Measurements from ENCODE around the gene ETNK1. TPM values are rescaled to one million over a fixed set of nuclear protein-coding genes. Genes with fewer than 3 reads are reported as not detected.
"Not testable (repeated sequence)": the region's sequence is repeated elsewhere in the genome, so short reads cannot be mapped to it uniquely, and the experiment has no call there.

The ETNK1 gene
- polyA plus RNA-seq, 6 donors from 2014 or later: 21.2 to 28.2 (median 25.1) TPM

- H3K27ac Mint-ChIP-seq: peak overlapping the region in 1 of 6 donors; percentile 33
- ATAC-seq (ENCODE audit: low read depth in 2 of 2); H3K36me3 Mint-ChIP-seq; H3K4me3 Mint-ChIP-seq; DNase-seq; H3K4me1 Mint-ChIP-seq: not testable (repeated sequence)
- peaks cover 10 to 34% (median 21%) of the 10 kb centered on the region in 7 donors for H3K9me3 Mint-ChIP-seq
- H3K27me3 Mint-ChIP-seq: peaks cover 0 to 15% (median 10%) of the 10 kb centered on the region in 3 donors
Observed at GRCh38 chr12:22612822-22613221, 12.1 kb upstream of the ETNK1 start.

GRCh38 chr12:22615963-22616501 is 8.9 kb upstream of the ETNK1 start:
- H3K4me1 Mint-ChIP-seq: no peaks in the 10 kb centered on the region
- no peak overlapping the region for H3K27ac Mint-ChIP-seq
- H3K9me3 Mint-ChIP-seq: peaks cover 9 to 34% (median 21%) of the 10 kb centered on the region in 7 donors
- ATAC-seq (ENCODE audit: low read depth in 2 of 2) (no peak), DNase-seq (no peak)
- peaks cover 8 to 9% of the 10 kb centered on the region in 2 donors for H3K36me3 Mint-ChIP-seq
- no peak overlapping the region for H3K4me3 Mint-ChIP-seq
- H3K27me3 Mint-ChIP-seq: peaks cover 0 to 13% (median 5%) of the 10 kb centered on the region in 3 donors

- H3K27me3 Mint-ChIP-seq: peaks cover 6 to 20% (median 7%) of the 10 kb centered on the region in 3 donors
- DNase-seq: no peak
- no peak overlapping the region for H3K4me3 Mint-ChIP-seq
- peaks cover 4 to 27% (median 14%) of the 10 kb centered on the region in 7 donors for H3K9me3 Mint-ChIP-seq
- H3K4me1 Mint-ChIP-seq: no peaks in the 10 kb centered on the region
- peaks cover 1 to 2% of the 10 kb centered on the region in 2 donors for H3K36me3 Mint-ChIP-seq
- no peak for ATAC-seq (ENCODE audit: low read depth in 2 of 2)
- H3K27ac Mint-ChIP-seq: no peak overlapping the region
Observed at GRCh38 chr12:22617630-22618029, 7.3 kb upstream of the ETNK1 start.

- Mint-ChIP-seq H3K36me3 (no peaks in the 10 kb centered on the region), H3K9me3 (no peaks in the 10 kb centered on the region), H3K4me3 (peak overlapping the region; percentile 91 to 99 (median 96)), H3K4me1 (peaks cover 28 to 43% (median 39%) of the 10 kb centered on the region in 3 donors), H3K27me3 (peaks cover 6 to 27% (median 12%) of the 10 kb centered on the region in 3 donors), H3K27ac (peak overlapping the region; percentile 93 to 99 (median 96))
- no peak for DNase-seq
- ATAC-seq (ENCODE audit: low read depth in 2 of 2): no peak
Observed at GRCh38 chr12:22624548-22624869, 462 bp upstream of the ETNK1 start.

- H3K9me3 Mint-ChIP-seq: no peaks in the 10 kb centered on the region
Observed at GRCh38 chr12:22625762-22626294, 857 bp downstream of the ETNK1 start.

GRCh38 chr12:22626406-22626805 is 1.4 kb downstream of the ETNK1 start:
- H3K4me3 Mint-ChIP-seq: peak overlapping the region; percentile 91 to 99 (median 96)
- peak overlapping the region; percentile 75 to 99 (median 97) for H3K27ac Mint-ChIP-seq
- H3K36me3 Mint-ChIP-seq: no peaks in the 10 kb centered on the region
- peaks cover 33 to 51% (median 47%) of the 10 kb centered on the region in 3 donors for H3K4me1 Mint-ChIP-seq
- no peaks in the 10 kb centered on the region for H3K9me3 Mint-ChIP-seq
- H3K27me3 Mint-ChIP-seq: peaks cover 3 to 12% (median 12%) of the 10 kb centered on the region in 3 donors
- ATAC-seq (ENCODE audit: low read depth in 2 of 2): peak; percentile 24 to 40
- peak; percentile 37 for DNase-seq

More at GRCh38 chr12:22625762-22626294, 857 bp downstream of the ETNK1 start:
- peak; percentile 25 for DNase-seq
- Mint-ChIP-seq H3K27me3 (peaks cover 6 to 18% (median 12%) of the 10 kb centered on the region in 3 donors), H3K36me3 (no peaks in the 10 kb centered on the region), H3K4me1 (peaks cover 32 to 45% (median 42%) of the 10 kb centered on the region in 3 donors), H3K27ac (peak overlapping the region; percentile 89 to 99 (median 97)), H3K4me3 (peak overlapping the region; percentile 91 to 99 (median 96))
- peak; percentile 2 to 12 for ATAC-seq (ENCODE audit: low read depth in 2 of 2)

GRCh38 chr12:22627371-22627770 is 2.4 kb downstream of the ETNK1 start:
- no peaks in the 10 kb centered on the region for H3K36me3 Mint-ChIP-seq
- peaks cover 0 to 11% (median 8%) of the 10 kb centered on the region in 3 donors for H3K27me3 Mint-ChIP-seq
- H3K9me3 Mint-ChIP-seq: no peaks in the 10 kb centered on the region
- peak overlapping the region; percentile 36 to 96 (median 65) for H3K27ac Mint-ChIP-seq
- DNase-seq (no peak), ATAC-seq (ENCODE audit: low read depth in 2 of 2) (no peak)
- peaks cover 40 to 56% (median 51%) of the 10 kb centered on the region in 3 donors for H3K4me1 Mint-ChIP-seq
- peak overlapping the region in 7 of 8 donors; percentile 38 to 99 (median 68) for H3K4me3 Mint-ChIP-seq

- ATAC-seq (ENCODE audit: low read depth in 2 of 2) (no peak), DNase-seq (no peak)
- Mint-ChIP-seq H3K36me3 (no peaks in the 10 kb centered on the region), H3K4me1 (peaks cover 41 to 64% (median 54%) of the 10 kb centered on the region in 3 donors), H3K9me3 (no peaks in the 10 kb centered on the region), H3K4me3 (peak overlapping the region in 4 of 8 donors; percentile 66 to 96 (median 82)), H3K27ac (peak overlapping the region in 2 of 6 donors; percentile 66 to 96), H3K27me3 (peaks cover 0 to 2% (median 0%) of the 10 kb centered on the region in 3 donors)
Observed at GRCh38 chr12:22628228-22628627, 3.3 kb downstream of the ETNK1 start.

- DNase-seq (peak; percentile 15), ATAC-seq (ENCODE audit: low read depth in 2 of 2) (peak in 1 of 2 donors; percentile 43)
- Mint-ChIP-seq H3K9me3 (no peaks in the 10 kb centered on the region), H3K36me3 (no peaks in the 10 kb centered on the region), H3K4me1 (peaks cover 38 to 67% (median 50%) of the 10 kb centered on the region in 3 donors), H3K27me3 (no peaks in the 10 kb centered on the region), H3K4me3 (no peak overlapping the region), H3K27ac (peak overlapping the region in 5 of 6 donors; percentile 0 to 87 (median 33))
Observed at GRCh38 chr12:22631863-22632463, 7.0 kb downstream of the ETNK1 start.

- no peaks in the 10 kb centered on the region for H3K9me3 Mint-ChIP-seq
- no peaks in the 10 kb centered on the region for H3K27me3 Mint-ChIP-seq
- no peak overlapping the region for H3K4me3 Mint-ChIP-seq
- DNase-seq (no peak), ATAC-seq (ENCODE audit: low read depth in 2 of 2) (no peak)
- H3K4me1 Mint-ChIP-seq: peaks cover 40 to 58% (median 51%) of the 10 kb centered on the region in 3 donors
- no peaks in the 10 kb centered on the region for H3K36me3 Mint-ChIP-seq
- peak overlapping the region in 1 of 6 donors; percentile 79 for H3K27ac Mint-ChIP-seq
Observed at GRCh38 chr12:22634883-22635282, 9.9 kb downstream of the ETNK1 start.

- Mint-ChIP-seq H3K27ac (peak overlapping the region in 1 of 6 donors; percentile 58), H3K4me3 (peak overlapping the region in 1 of 8 donors; percentile 72), H3K36me3 (no peaks in the 10 kb centered on the region), H3K4me1 (peaks cover 36 to 56% (median 50%) of the 10 kb centered on the region in 3 donors), H3K9me3 (no peaks in the 10 kb centered on the region), H3K27me3 (no peaks in the 10 kb centered on the region)
- ATAC-seq (ENCODE audit: low read depth in 2 of 2): no peak
- DNase-seq: no peak
Observed at GRCh38 chr12:22635812-22636211, 10.8 kb downstream of the ETNK1 start.

- DNase-seq (no peak), ATAC-seq (ENCODE audit: low read depth in 2 of 2) (no peak)
- no peaks in the 10 kb centered on the region for H3K27me3 Mint-ChIP-seq
- H3K4me3 Mint-ChIP-seq: no peak overlapping the region
- H3K9me3 Mint-ChIP-seq: no peaks in the 10 kb centered on the region
- H3K36me3 Mint-ChIP-seq: peaks cover 0 to 3% of the 10 kb centered on the region in 2 donors
- peak overlapping the region in 4 of 6 donors; percentile 4 to 89 (median 28) for H3K27ac Mint-ChIP-seq
- H3K4me1 Mint-ChIP-seq: peaks cover 32 to 42% (median 36%) of the 10 kb centered on the region in 3 donors
Observed at GRCh38 chr12:22640851-22641250, 15.9 kb downstream of the ETNK1 start.

GRCh38 chr12:22641353-22642053 is 16.5 kb downstream of the ETNK1 start:
- Mint-ChIP-seq H3K27ac (peak overlapping the region in 4 of 6 donors; percentile 4 to 50 (median 23)), H3K9me3 (no peaks in the 10 kb centered on the region), H3K4me1 (peaks cover 31 to 39% (median 33%) of the 10 kb centered on the region in 3 donors)

More at GRCh38 chr12:22641353-22642053, 16.5 kb downstream of the ETNK1 start:
- H3K4me3 Mint-ChIP-seq: no peak overlapping the region
- DNase-seq (no peak), ATAC-seq (ENCODE audit: low read depth in 2 of 2) (no peak)
- H3K36me3 Mint-ChIP-seq: peaks cover 0 to 5% of the 10 kb centered on the region in 2 donors
- H3K27me3 Mint-ChIP-seq: no peaks in the 10 kb centered on the region
